ENCODE data around the gene ASAP2.
A peak's percentile ranks its signal among the peaks of the same experiment; 100 is the strongest.

Gene ASAP2

GRCh38 chr2:9380702-9381628 lies 174.4 kb downstream of the ASAP2 start:
- Histone ChIP-seq H3K27ac (ENCODE audit: low read length) (peak overlapping the region; percentile 49), H3K36me3 (ENCODE audit: control insufficient read depth in 2 of 2, insufficient read depth in 2 of 2, low read length in 2 of 2) (peaks cover 6 to 34% of the 10 kb centered on the region in 2 donors), H3K4me3 (ENCODE audit: low read length in 2 of 2) (no peak overlapping the region), H3K9ac (ENCODE audit: low read length in 2 of 2) (no peak overlapping the region), H3K4me1 (ENCODE audit: control insufficient read depth, insufficient read depth, low read length) (peaks cover 28% of the 10 kb centered on the region), H3K9me3 (ENCODE audit: control insufficient read depth in 2 of 2, low read length in 2 of 2) (no peaks in the 10 kb centered on the region), H3K27me3 (ENCODE audit: control insufficient read depth in 1 of 2, insufficient read depth in 2 of 2, low read length in 2 of 2) (no peaks in the 10 kb centered on the region)

GRCh38 chr2:9382604-9383235 lies 176.1 kb downstream of the ASAP2 start:
- peaks cover 6 to 26% of the 10 kb centered on the region in 2 donors for H3K36me3 ChIP-seq (ENCODE audit: control insufficient read depth in 2 of 2, insufficient read depth in 2 of 2, low read length in 2 of 2)
- H3K4me1 ChIP-seq (ENCODE audit: control insufficient read depth, insufficient read depth, low read length), result peaks cover 34% of the 10 kb centered on the region
- H3K9me3 ChIP-seq (ENCODE audit: control insufficient read depth in 2 of 2, low read length in 2 of 2), result no peaks in the 10 kb centered on the region
- no peak overlapping the region for H3K4me3 ChIP-seq (ENCODE audit: low read length in 2 of 2)
- no peak overlapping the region for H3K27ac ChIP-seq (ENCODE audit: low read length)
- H3K27me3 ChIP-seq (ENCODE audit: control insufficient read depth in 1 of 2, insufficient read depth in 2 of 2, low read length in 2 of 2), result no peaks in the 10 kb centered on the region
- no peak overlapping the region for H3K9ac ChIP-seq (ENCODE audit: low read length in 2 of 2)

- Histone ChIP-seq H3K36me3 (ENCODE audit: control insufficient read depth in 2 of 2, insufficient read depth in 2 of 2, low read length in 2 of 2) (peaks cover 9 to 23% of the 10 kb centered on the region in 2 donors), H3K9me3 (ENCODE audit: control insufficient read depth in 2 of 2, low read length in 2 of 2) (no peaks in the 10 kb centered on the region), H3K27me3 (ENCODE audit: control insufficient read depth in 1 of 2, insufficient read depth in 2 of 2, low read length in 2 of 2) (no peaks in the 10 kb centered on the region), H3K4me1 (ENCODE audit: control insufficient read depth, insufficient read depth, low read length) (peaks cover 23% of the 10 kb centered on the region), H3K9ac (ENCODE audit: low read length in 2 of 2) (no peak overlapping the region), H3K4me3 (ENCODE audit: low read length in 2 of 2) (no peak overlapping the region), H3K27ac (ENCODE audit: low read length) (no peak overlapping the region)
Measured at GRCh38 chr2:9384521-9384920, 177.9 kb downstream of the ASAP2 start.

GRCh38 chr2:9385841-9386240 lies 179.2 kb downstream of the ASAP2 start:
- Histone ChIP-seq H3K36me3 (ENCODE audit: control insufficient read depth in 2 of 2, insufficient read depth in 2 of 2, low read length in 2 of 2) (peaks cover 7 to 24% of the 10 kb centered on the region in 2 donors), H3K4me3 (ENCODE audit: low read length in 2 of 2) (no peak overlapping the region), H3K27ac (ENCODE audit: low read length) (no peak overlapping the region), H3K9ac (ENCODE audit: low read length in 2 of 2) (no peak overlapping the region), H3K9me3 (ENCODE audit: control insufficient read depth in 2 of 2, low read length in 2 of 2) (no peaks in the 10 kb centered on the region), H3K4me1 (ENCODE audit: control insufficient read depth, insufficient read depth, low read length) (peaks cover 20% of the 10 kb centered on the region), H3K27me3 (ENCODE audit: control insufficient read depth in 1 of 2, insufficient read depth in 2 of 2, low read length in 2 of 2) (no peaks in the 10 kb centered on the region)

- H3K4me1 ChIP-seq (ENCODE audit: control insufficient read depth, insufficient read depth, low read length), result peaks cover 13% of the 10 kb centered on the region
- no peaks in the 10 kb centered on the region for H3K27me3 ChIP-seq (ENCODE audit: control insufficient read depth in 1 of 2, insufficient read depth in 2 of 2, low read length in 2 of 2)
- peaks cover 5 to 20% of the 10 kb centered on the region in 2 donors for H3K36me3 ChIP-seq (ENCODE audit: control insufficient read depth in 2 of 2, insufficient read depth in 2 of 2, low read length in 2 of 2)
- no peaks in the 10 kb centered on the region for H3K9me3 ChIP-seq (ENCODE audit: control insufficient read depth in 2 of 2, low read length in 2 of 2)
- H3K9ac ChIP-seq (ENCODE audit: low read length in 2 of 2), result no peak overlapping the region
- no peak overlapping the region for H3K4me3 ChIP-seq (ENCODE audit: low read length in 2 of 2)
- H3K27ac ChIP-seq (ENCODE audit: low read length), result no peak overlapping the region
Measured at GRCh38 chr2:9388199-9388681, 181.6 kb downstream of the ASAP2 start.

- no peak overlapping the region for H3K4me3 ChIP-seq (ENCODE audit: low read length in 2 of 2)
- peaks cover 5 to 18% of the 10 kb centered on the region in 2 donors for H3K36me3 ChIP-seq (ENCODE audit: control insufficient read depth in 2 of 2, insufficient read depth in 2 of 2, low read length in 2 of 2)
- no peaks in the 10 kb centered on the region for H3K27me3 ChIP-seq (ENCODE audit: control insufficient read depth in 1 of 2, insufficient read depth in 2 of 2, low read length in 2 of 2)
- no peak overlapping the region for H3K27ac ChIP-seq (ENCODE audit: low read length)
- no peak overlapping the region for H3K9ac ChIP-seq (ENCODE audit: low read length in 2 of 2)
- H3K9me3 ChIP-seq (ENCODE audit: control insufficient read depth in 2 of 2, low read length in 2 of 2), result no peaks in the 10 kb centered on the region
- peaks cover 13% of the 10 kb centered on the region for H3K4me1 ChIP-seq (ENCODE audit: control insufficient read depth, insufficient read depth, low read length)
Measured at GRCh38 chr2:9388950-9389911, 182.6 kb downstream of the ASAP2 start.

- Histone ChIP-seq H3K9me3 (ENCODE audit: control insufficient read depth in 2 of 2, low read length in 2 of 2) (no peaks in the 10 kb centered on the region), H3K36me3 (ENCODE audit: control insufficient read depth in 2 of 2, insufficient read depth in 2 of 2, low read length in 2 of 2) (peaks cover 11 to 18% of the 10 kb centered on the region in 2 donors), H3K27ac (ENCODE audit: low read length) (no peak overlapping the region), H3K4me1 (ENCODE audit: control insufficient read depth, insufficient read depth, low read length) (peaks cover 13% of the 10 kb centered on the region), H3K9ac (ENCODE audit: low read length in 2 of 2) (no peak overlapping the region), H3K4me3 (ENCODE audit: low read length in 2 of 2) (no peak overlapping the region), H3K27me3 (ENCODE audit: control insufficient read depth in 1 of 2, insufficient read depth in 2 of 2, low read length in 2 of 2) (no peaks in the 10 kb centered on the region)
Measured at GRCh38 chr2:9390151-9390850, 183.7 kb downstream of the ASAP2 start.

GRCh38 chr2:9390991-9391390 lies 184.4 kb downstream of the ASAP2 start:
- H3K27me3 ChIP-seq (ENCODE audit: control insufficient read depth in 1 of 2, insufficient read depth in 2 of 2, low read length in 2 of 2), result no peaks in the 10 kb centered on the region
- H3K36me3 ChIP-seq (ENCODE audit: control insufficient read depth in 2 of 2, insufficient read depth in 2 of 2, low read length in 2 of 2), result peaks cover 9 to 17% of the 10 kb centered on the region in 2 donors
- H3K4me3 ChIP-seq (ENCODE audit: low read length in 2 of 2), result no peak overlapping the region
- H3K27ac ChIP-seq (ENCODE audit: low read length), result no peak overlapping the region
- H3K4me1 ChIP-seq (ENCODE audit: control insufficient read depth, insufficient read depth, low read length), result peaks cover 9% of the 10 kb centered on the region
- no peak overlapping the region for H3K9ac ChIP-seq (ENCODE audit: low read length in 2 of 2)
- H3K9me3 ChIP-seq (ENCODE audit: control insufficient read depth in 2 of 2, low read length in 2 of 2), result no peaks in the 10 kb centered on the region

- peaks cover 3% of the 10 kb centered on the region for H3K4me1 ChIP-seq (ENCODE audit: control insufficient read depth, insufficient read depth, low read length)
- H3K4me3 ChIP-seq (ENCODE audit: low read length in 2 of 2), result no peak overlapping the region
- H3K36me3 ChIP-seq (ENCODE audit: control insufficient read depth in 2 of 2, insufficient read depth in 2 of 2, low read length in 2 of 2), result peaks cover 12 to 17% of the 10 kb centered on the region in 2 donors
- no peaks in the 10 kb centered on the region for H3K27me3 ChIP-seq (ENCODE audit: control insufficient read depth in 1 of 2, insufficient read depth in 2 of 2, low read length in 2 of 2)
- H3K9ac ChIP-seq (ENCODE audit: low read length in 2 of 2), result peak overlapping the region in 1 of 2 donors; percentile 28
- H3K9me3 ChIP-seq (ENCODE audit: control insufficient read depth in 2 of 2, low read length in 2 of 2), result no peaks in the 10 kb centered on the region
- H3K27ac ChIP-seq (ENCODE audit: low read length), result peak overlapping the region; percentile 55
Measured at GRCh38 chr2:9391961-9392720, 185.5 kb downstream of the ASAP2 start.

Data from stomach smooth muscle (tissue), 2 donors.